Thymus (tissue), 11 donors: Measurements from ENCODE around the gene MEI1. TPM values are rescaled to one million over a fixed set of nuclear protein-coding genes. Genes with fewer than 3 reads are reported as not detected.

Experiments
- DNase-seq, 9 donors: peaks; one replicate each; pipeline ENCODE4 v3.0.0-alpha.2; 2013; ENCODE audit warnings: low spot score in 9 of 9, low read depth in 6 of 9, missing footprints in 1 of 9
- H3K27ac ChIP-seq, 2 donors: one replicate each; pipeline ENCODE4 v1.5.1; 2013; ENCODE audit warnings: control low read depth in 1 of 2, low read depth in 1 of 2, low read length in 1 of 2, mild to moderate bottlenecking in 1 of 2, moderate library complexity in 1 of 2
- H3K27me3 ChIP-seq, 2 donors: one replicate each; pipeline ENCODE4 v1.5.1; 2013; ENCODE audit warnings: low read length in 1 of 2; ENCODE audit not compliant: control insufficient read depth in 2 of 2, insufficient read depth in 1 of 2
- H3K36me3 ChIP-seq, 2 donors: one replicate each; pipeline ENCODE4 v1.5.1; 2013; ENCODE audit warnings: low read length in 1 of 2, mild to moderate bottlenecking in 1 of 2, moderate library complexity in 1 of 2; ENCODE audit not compliant: control insufficient read depth in 2 of 2, insufficient read depth in 2 of 2
- H3K4me1 ChIP-seq, 2 donors: one replicate each; pipeline ENCODE4 v1.5.1; 2013; ENCODE audit warnings: low read length in 2 of 2; ENCODE audit not compliant: control insufficient read depth in 2 of 2, insufficient read depth in 2 of 2
- H3K4me3 ChIP-seq, 2 donors: one replicate each; pipeline ENCODE4 v1.5.1; 2013; ENCODE audit warnings: low read length in 2 of 2, control low read depth in 1 of 2, mild to moderate bottlenecking in 1 of 2
- H3K9me3 ChIP-seq, 2 donors: one replicate each; pipeline ENCODE4 v1.5.1; 2013; ENCODE audit warnings: low read length in 1 of 2, mild to moderate bottlenecking in 1 of 2; ENCODE audit not compliant: control insufficient read depth in 2 of 2, insufficient read depth in 1 of 2
- WGBS: extraction: QIAGEN DNeasy Blood & Tissue Kit; methylation state at CpG from one replicate; pipeline ENCODE4 v1.1.7; 2013; 5-methylcytosine and 5-hydroxymethylcytosine counted together
- polyA plus RNA-seq: library from polyadenylated mRNA; stranded (reverse); fragments of 200-250 nt; gene quantifications from one replicate; pipeline ENCODE4 v1.2.3, GENCODE V29; 2013
- total RNA-seq: library from RNA; stranded (reverse); fragments of 120-200 nt; gene quantifications from one replicate; pipeline ENCODE4 v1.2.4, GENCODE V29; 2013
- donor health status: healthy.

Gene MEI1
- total and polyA plus RNA-seq, 2 donors = 9.2 to 14.7 TPM

DNA sequence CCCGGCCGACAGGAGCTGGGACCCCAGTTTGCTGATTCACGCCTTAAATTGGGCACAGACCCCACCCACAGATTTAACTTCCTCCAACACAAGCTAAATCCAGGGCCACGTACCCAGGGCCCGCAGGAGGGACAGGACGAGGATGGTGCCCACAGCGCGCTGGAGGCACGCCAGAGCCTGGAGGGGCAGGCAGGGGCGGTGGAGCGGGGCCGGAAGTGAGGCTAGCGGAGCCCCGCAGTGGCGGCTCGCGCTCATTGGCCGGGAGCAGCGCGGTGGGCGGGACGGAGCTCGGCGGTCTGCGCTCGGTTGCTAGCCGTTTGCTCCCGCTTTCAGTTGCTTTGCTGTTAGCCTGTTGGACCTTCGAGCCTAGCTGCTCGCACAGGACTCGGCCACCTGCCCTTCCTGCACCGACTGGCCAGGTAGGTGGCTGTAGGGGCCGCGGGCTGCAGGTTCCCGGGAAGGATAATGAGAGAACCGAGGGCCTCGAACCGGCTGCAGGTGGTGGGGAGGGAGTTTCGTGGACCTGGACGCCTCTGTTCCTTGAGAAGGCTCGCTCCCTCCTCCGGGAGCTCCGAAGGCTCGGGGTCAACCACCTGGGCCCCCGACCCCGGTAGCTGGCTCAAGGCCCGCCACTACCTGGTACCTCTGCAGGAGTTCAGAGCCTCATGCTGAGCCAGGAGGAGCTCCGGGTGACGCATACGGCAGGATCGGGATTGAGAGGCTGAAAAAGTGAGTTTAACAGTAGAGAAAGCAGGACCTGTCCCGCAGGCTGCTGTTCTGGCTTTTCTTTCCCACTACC, 101.2 kb downstream of the MEI1 start, which contains the start of gene CCDC134:
Gene CCDC134, plus strand, starts transcription at position 332 of the 799 bp plus-strand sequence. CDS start 8,212 bp downstream, outside the sequence.
- Histone ChIP-seq H3K27ac (peak within 1 kb of the TSS; percentile 85 to 91), H3K4me3 (peak within 1 kb of the TSS; percentile 87 to 99), H3K36me3 (no peaks in the 10 kb centered on the region), H3K9me3 (peaks cover 0 to 4% of the 10 kb centered on the region in 2 donors), H3K27me3 (peaks cover 0 to 3% of the 10 kb centered on the region in 2 donors), H3K4me1 (peaks cover 7 to 25% of the 10 kb centered on the region in 2 donors)
- DNase-seq = peak in 8 of 9 donors; percentile 56 to 91 (median 78)
- WGBS = under 1% methylated on average over 52 of the region's 52 CpGs

DNA sequence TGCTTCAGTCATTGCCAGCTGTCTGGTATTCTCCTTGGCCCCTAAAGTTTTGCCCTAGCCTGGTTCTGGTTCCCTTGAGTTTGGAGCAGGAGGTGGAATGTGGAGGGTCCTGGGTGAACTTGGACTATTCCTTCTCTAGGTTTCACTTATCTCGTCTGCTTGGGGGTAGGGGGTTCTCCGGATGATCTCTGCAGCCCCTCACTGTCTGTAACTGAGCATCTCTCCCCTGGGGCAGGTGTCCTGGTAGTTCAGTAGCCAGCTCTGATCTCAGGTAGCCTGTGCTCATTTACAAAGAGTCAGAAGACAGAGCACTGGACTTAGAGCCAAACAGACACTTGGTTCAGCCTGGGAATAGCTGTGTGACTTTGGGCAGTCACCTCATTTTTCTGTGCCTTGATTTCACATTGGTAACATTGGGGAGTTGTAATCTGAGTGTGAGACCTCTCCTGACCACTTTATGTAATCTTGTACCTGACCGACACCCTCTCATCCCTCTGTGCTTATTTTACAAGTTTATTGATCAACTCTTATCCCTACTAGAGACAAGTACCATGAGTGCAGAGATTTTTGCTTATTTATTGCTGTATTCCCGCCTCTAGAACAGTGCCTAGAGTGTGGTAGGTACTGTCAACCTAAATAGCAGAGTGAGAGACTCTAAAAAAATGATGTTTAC, 102.0 kb downstream of the MEI1 start:
- DNase-seq = no peak
- 43% methylated on average over 4 of the region's 4 CpGs for WGBS
- peak overlapping the region in 1 of 2 donors; percentile 85 for H3K27ac ChIP-seq

DNA sequence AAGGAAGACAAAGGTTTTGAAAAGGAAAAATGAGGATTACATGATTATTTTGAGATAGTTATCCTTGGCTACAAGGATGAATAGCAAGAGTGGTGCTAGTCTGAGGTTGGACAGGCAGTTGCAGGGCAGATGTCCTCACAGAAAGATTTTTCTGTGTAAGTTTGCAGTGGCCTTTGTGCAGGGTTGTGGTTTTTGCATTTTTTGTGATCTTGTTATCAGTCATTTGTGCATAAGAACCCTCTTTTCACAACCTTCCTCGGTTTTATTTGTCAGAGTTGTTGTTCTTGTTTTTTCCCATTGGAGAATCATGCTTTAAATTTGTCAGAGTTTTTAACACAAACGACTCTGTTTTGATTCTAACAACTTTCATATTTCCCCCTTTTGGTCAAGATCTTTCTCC, 102.6 kb downstream of the MEI1 start:
- Histone ChIP-seq H3K27ac (no peak overlapping the region), H3K36me3 (peaks cover 0 to 3% of the 10 kb centered on the region in 2 donors), H3K27me3 (peaks cover 0 to 3% of the 10 kb centered on the region in 2 donors), H3K4me3 (peak overlapping the region in 1 of 2 donors; percentile 99), H3K9me3 (peaks cover 0 to 4% of the 10 kb centered on the region in 2 donors), H3K4me1 (peaks cover 7 to 25% of the 10 kb centered on the region in 2 donors)
- WGBS = 80% methylated on average over 2 of the region's 2 CpGs
- no peak for DNase-seq

More for the DNA sequence above, 102.0 kb downstream of the MEI1 start:
- Histone ChIP-seq H3K4me3 (peak overlapping the region; percentile 87 to 99), H3K4me1 (peaks cover 7 to 25% of the 10 kb centered on the region in 2 donors), H3K9me3 (peaks cover 0 to 4% of the 10 kb centered on the region in 2 donors), H3K27me3 (peaks cover 0 to 3% of the 10 kb centered on the region in 2 donors), H3K36me3 (no peaks in the 10 kb centered on the region)

DNA sequence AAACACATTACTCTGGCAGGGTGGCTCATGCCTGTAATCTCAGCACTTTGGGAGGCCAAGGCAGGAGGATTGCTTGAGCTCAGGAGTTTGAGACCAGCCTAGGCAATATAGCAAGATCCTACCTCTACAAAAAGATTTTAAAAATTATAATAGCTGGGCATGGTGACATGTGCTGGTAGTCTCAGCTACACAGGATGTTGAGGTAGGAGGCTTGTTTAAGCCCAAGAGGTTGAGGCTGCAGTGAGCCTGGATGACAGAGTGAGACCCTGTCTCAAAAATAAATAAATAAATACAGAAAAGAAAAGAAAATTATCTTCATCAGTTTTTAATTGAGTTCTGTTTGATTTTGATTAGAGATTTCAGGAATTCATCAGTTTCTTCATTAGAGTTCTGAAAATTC, 106.3 kb downstream of the MEI1 start:
- peaks cover 13 to 19% of the 10 kb centered on the region in 2 donors for H3K36me3 ChIP-seq
- H3K27me3 ChIP-seq = peaks cover 0 to 1% of the 10 kb centered on the region in 2 donors
- no peak for DNase-seq
- H3K4me1 ChIP-seq = peaks cover 0 to 15% of the 10 kb centered on the region in 2 donors
- no peak overlapping the region for H3K27ac ChIP-seq
- peaks cover 0 to 3% of the 10 kb centered on the region in 2 donors for H3K9me3 ChIP-seq
- no peak overlapping the region for H3K4me3 ChIP-seq

DNA sequence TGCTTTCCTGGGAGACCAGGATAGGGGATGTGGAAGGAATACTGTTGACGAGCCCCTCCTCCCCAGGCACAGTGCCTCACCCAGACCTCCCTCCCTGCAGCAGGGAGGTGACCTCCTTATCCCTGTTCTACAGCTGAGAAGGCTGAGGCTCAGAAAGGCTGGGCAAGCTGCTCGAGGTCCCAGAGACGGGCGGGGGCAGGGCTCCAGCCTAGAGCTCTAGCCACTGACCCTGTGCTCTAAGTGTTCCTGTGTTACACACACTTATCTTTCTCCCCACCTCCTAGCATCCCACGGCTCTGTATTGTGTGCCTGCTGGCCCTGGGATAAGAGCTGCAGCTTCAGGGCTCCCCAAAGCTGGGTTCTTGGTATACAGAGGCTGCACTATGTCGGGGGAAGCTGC, 109.1 kb downstream of the MEI1 start:
- no peaks in the 10 kb centered on the region for H3K27me3 ChIP-seq
- no peak overlapping the region for H3K4me3 ChIP-seq
- DNase-seq = no peak
- WGBS = 99% methylated on average over 6 of the region's 6 CpGs
- H3K36me3 ChIP-seq = peaks cover 26 to 40% of the 10 kb centered on the region in 2 donors
- H3K4me1 ChIP-seq = no peaks in the 10 kb centered on the region
- no peaks in the 10 kb centered on the region for H3K9me3 ChIP-seq
- H3K27ac ChIP-seq = no peak overlapping the region

DNA sequence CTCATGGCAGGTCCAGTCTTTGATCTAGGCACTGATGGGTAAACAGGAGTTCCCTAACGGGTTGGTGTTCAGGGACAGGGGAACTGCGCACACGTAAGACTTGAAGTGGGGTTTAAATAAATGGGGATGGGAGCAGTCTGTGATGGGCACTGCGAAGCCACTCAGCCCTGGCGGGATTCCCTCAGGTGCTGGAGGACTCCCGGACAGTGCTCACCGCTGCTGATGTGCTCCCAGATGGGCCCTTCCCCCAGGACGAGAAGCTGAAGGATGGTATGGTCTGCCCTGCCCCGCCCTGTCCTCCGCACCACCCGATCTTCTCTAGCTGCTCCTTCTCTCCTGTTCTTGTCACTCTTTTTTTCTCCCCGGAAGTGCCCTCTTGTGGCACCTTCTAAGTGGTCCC, 110.7 kb downstream of the MEI1 start:
- peaks cover 41 to 53% of the 10 kb centered on the region in 2 donors for H3K36me3 ChIP-seq
- DNase-seq = no peak
- no peak overlapping the region for H3K27ac ChIP-seq
- 98% methylated on average over 12 of the region's 12 CpGs for WGBS
- no peaks in the 10 kb centered on the region for H3K27me3 ChIP-seq
- H3K4me3 ChIP-seq = no peak overlapping the region
- H3K9me3 ChIP-seq = no peaks in the 10 kb centered on the region
- H3K4me1 ChIP-seq = no peaks in the 10 kb centered on the region

DNA sequence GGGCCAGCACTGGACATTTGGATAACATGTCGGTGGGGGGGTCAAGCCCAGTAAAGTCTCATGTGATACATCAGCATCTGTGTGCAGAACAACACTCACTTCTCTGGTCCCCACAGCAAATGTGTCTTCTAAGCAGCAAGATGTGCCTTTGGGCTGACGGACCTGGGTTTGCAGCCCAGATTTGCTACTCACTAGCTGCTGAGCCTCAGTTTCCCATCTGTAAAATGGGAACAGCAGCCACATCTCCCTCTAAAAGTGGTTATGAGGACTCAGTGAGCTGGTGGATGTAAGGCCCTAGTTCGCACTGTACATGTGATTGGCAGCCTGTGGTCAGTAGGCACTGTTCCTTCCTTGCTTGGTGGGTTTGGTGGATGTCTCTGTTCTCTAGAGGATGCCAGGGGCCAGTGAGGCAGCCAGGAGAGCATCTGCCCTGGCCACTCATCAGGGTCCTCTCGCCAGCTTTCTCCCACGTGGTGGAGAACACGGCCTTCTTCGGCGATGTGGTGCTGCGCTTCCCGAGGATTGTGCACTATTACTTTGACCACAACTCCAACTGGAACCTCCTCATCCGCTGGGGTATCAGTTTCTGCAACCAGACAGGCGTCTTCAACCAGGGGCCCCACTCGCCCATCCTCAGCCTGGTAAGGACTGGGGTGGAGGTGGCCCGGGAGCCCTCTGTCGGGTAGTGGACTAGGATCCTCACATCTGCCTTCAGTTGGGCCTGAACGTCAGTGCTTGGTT, 113.7 kb downstream of the MEI1 start:
- Histone ChIP-seq H3K27ac (no peak overlapping the region), H3K4me3 (no peak overlapping the region), H3K4me1 (no peaks in the 10 kb centered on the region), H3K27me3 (no peaks in the 10 kb centered on the region), H3K36me3 (peaks cover 53 to 65% of the 10 kb centered on the region in 2 donors), H3K9me3 (no peaks in the 10 kb centered on the region)
- 97% methylated on average over 16 of the region's 16 CpGs for WGBS
- DNase-seq = no peak

DNA sequence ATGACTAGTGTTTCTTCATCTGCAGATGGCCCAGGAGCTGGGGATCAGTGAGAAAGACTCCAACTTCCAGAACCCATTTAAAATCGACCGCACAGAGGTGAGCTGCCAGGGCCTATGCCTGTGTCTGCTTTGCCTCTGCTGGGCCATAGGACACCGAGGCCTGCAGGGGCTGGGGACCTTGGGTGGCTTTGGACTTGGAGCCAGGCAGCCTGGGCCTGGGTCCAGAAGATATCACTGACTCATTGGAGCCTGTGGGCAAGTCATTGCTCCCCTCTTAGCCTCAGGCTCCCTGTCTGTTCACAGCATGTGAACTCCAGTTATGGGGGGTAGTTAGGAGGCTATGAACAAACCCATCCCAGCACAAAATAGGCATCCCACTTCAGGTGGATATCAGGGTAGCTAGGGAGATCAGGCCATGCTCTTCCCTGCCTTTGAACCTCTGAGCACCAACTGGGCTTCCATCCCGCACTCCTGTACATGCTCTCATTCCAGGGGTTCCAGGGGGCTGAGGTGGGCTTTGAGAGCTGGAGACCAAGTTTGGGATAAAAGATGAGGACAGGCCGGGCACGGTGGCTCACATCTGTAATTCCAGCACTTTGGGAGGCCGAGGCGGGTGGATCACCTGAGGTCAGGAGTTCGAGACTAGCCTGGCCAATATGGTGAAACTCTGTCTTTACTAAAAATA, 114.6 kb downstream of the MEI1 start:
- no peak overlapping the region for H3K4me3 ChIP-seq
- H3K27ac ChIP-seq = no peak overlapping the region
- peaks cover 59 to 69% of the 10 kb centered on the region in 2 donors for H3K36me3 ChIP-seq
- H3K27me3 ChIP-seq = no peaks in the 10 kb centered on the region
- H3K9me3 ChIP-seq = no peaks in the 10 kb centered on the region
- no peaks in the 10 kb centered on the region for H3K4me1 ChIP-seq
- DNase-seq = no peak
- WGBS = 98% methylated on average over 9 of the region's 9 CpGs
